ENCODE results near the gene FUNDC2. TPM values are rescaled to one million over a fixed set of nuclear protein-coding genes. Genes with fewer than 3 reads are reported as not detected.
"Not testable (repeated sequence)": the region's sequence is repeated elsewhere in the genome, so short reads cannot be mapped to it uniquely, and the experiment has no call there.

The FUNDC2 gene, protein sequence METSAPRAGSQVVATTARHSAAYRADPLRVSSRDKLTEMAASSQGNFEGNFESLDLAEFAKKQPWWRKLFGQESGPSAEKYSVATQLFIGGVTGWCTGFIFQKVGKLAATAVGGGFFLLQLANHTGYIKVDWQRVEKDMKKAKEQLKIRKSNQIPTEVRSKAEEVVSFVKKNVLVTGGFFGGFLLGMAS
- 22.5 and 32.2 TPM in 2 replicates for total RNA-seq

DNA sequence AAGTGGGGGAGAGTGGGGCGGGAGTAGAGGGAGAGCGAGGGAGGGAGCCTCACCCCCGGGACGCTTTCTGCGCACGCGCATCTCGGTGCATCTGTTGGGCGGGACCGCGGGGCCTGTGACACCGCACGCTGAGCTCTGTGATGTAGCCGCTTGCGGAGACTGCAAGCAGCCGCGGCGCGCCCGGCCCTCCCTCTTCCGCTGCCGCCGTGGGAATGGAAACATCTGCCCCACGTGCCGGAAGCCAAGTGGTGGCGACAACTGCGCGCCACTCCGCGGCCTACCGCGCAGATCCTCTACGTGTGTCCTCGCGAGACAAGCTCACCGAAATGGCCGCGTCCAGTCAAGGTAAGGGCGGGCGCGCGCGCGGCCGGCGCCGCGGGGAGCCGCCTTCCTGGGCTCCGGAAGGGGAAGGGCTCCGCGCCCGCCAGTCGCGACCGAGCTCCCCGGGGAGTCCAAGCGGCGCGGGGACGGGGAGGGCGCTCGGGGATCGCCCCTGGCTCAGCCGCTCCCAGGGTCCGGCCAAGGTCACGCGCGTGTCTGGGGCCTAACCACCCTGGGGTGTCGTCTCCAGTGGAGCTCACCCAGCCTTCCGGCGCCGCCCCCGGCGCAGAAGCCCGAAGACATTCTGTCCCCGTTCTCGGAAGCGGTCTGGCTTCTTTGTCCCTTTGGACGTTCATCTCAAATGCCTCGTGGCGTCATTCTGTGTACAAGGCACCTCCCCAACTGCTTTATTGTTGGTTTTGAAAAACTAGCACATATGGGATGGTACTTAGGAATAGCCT lies at the start of gene FUNDC2:
Gene FUNDC2 (plus strand): TSS at position 118 of the 782 bp plus-strand sequence. CDS start 95 bp downstream, at position 213.
- DNase-seq (ENCODE audit: extremely low read depth, low read depth, low spot score), result peak; percentile 34

DNA sequence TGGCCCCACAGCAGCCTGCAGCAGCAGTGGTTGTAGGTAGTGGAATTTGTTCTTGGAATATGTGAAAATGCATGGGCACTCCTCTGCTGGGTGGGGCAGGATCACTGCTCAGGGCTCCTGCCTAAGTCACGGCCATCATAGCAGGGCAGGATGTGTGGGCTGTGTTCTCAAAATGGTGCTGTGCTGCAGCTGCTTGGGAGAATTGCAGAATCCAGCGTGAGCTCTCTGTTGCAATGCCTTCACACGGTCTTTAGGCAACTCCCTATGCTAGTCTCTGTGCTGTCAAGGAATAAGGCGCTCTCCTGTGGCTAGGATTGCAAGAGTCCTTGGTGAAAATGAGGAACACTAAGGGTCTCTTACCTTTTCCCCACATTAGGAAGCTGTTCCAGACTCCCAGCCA lies 47.0 kb upstream of the FUNDC2 start:
- no peak for DNase-seq (ENCODE audit: extremely low read depth, low read depth, low spot score)

DNA sequence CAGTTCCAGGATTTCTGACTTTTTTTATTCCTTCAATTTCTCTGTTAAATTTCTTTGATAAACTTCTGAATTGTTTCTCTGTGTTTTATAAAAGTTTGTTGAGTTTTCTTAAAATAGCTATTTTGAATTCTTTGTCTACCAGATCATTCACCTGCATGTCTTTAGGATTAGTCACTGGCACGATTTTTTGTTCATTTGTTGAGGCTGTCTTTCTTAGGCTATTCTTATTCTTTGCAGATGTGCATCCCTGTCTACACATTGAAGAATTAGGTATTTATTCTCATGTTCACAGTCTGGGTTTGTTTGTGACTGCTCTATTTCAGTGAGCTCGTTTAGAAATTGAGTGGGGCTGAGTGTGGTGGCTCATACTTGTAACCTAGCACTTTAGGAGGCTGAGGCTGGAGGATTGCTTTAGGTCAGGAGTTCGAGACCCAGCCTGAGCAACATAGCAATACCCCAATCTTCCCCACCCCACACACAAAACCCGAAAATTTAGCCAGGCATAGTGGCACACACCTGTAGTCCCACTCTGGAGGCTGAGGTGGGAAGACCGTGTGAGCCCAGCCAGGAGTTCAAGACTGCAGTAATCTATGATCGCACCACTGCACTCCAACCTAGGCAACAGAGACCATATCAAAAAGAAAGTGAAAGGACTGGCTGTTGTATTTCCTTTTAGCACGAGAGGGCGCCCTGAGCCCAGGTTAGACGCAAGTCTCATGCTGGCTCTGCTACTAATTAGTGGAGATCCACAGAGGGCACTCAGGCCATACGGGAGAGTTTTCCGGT lies 46.1 kb upstream of the FUNDC2 start:
- DNase-seq (ENCODE audit: extremely low read depth, low read depth, low spot score), result peak; percentile 9

DNA sequence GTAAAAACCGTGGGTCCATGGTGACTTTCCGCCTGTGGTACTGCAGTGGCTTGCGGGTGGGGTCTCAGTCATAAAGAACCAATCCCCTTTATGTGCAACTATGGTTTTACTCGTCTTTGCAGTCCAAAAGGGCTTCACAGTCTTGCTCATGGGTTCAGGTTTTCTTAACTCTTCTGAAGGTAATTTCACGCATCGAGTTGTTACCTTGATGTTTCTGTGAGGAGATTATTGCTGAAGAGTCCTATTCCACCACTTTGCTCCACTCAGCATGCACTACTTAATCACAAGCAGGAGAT lies 45.6 kb upstream of the FUNDC2 start:
- no peak for DNase-seq (ENCODE audit: extremely low read depth, low read depth, low spot score)

DNA sequence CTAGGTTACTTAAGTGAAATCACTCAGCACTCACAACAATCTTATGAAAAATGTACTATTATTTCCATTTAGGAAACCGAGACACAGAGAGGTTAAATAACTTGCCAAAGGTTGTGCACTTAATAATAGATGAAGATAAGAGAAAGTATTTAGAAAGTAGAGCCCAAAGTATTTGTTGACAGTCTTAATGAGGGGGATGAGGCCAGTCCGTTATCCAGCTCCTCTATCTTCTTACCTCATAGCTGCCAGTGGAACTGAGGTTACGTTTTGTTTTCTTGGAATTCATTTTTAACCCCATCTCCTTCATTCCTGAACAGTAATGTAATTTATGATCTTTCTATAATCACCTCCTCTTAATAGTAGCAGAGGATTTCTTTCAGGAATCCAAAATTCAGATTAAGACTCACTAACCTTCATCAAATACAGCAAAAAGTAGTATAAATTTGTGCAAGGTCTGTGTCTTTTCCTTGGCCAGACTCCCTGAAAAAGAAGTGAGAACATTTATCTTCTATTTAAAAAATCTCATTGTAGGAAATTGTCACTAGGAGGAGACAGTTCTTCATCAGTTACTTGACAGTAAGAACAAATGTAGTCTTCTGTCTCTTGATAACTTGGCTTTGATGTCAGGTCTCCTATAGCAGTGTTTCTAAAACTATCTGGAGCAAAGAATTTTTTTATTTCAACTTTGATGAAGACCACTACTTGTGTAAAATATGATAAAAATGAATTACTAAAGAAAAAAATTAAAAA lies 39.6 kb upstream of the FUNDC2 start:
- no peak for DNase-seq (ENCODE audit: extremely low read depth, low read depth, low spot score)

DNA sequence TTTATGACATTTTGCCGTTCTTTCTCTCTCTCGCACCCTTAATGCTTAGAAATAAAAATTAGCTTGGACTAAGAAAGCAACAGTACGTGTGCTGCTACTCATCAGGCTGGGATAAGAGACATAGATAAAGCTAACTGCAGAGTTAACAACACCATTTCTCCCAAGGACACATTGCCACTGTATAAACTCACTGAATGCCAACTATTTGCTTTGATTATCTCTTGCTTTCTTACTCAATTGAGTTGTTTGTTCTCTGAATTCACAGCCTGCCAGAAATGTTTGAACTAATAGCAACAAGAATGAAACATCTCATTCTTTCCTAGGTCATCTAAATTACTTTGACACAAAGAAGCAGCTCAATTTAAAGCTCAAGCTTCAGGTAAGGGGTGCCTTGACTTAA lies 38.7 kb upstream of the FUNDC2 start:
- DNase-seq (ENCODE audit: extremely low read depth, low read depth, low spot score), result no peak

DNA sequence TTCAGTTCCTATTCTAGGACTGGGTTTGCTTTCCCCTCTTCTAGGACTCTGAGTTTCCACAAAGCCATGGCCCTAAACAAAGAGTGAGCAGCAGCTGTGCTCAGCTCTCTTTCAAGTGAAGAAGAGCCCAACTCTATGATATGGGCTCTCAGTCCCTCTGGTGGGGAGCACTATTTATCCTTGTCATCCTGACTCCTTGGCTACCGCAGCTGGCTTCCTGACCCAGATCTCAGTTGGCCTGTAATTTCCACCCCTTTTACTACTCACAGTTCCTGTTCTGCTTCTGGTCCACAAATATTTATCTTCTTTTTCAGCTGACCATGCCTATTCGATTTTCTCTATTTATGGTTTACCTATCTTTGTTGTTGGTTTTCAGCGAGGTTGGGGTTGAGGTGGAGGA lies 37.9 kb upstream of the FUNDC2 start:
- no peak for DNase-seq (ENCODE audit: extremely low read depth, low read depth, low spot score)

DNA sequence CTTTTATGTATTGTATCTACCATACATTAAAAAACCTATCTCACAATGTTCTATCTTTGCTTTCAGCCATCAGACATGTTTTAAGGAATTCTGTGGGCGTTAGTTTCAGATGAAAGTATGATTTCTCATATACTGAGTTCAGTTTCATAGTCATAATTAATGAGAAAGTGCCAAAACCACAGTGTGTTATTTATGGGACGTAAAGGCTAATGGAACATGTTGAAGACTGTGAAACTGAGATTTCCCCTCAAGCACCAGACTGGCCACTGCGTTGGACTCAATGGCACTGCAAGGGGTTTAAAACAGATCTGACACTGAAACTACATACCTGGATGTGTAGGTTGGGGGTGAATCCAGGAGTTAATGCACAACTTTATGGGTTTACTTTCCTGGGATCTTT lies 36.1 kb upstream of the FUNDC2 start:
- no peak for DNase-seq (ENCODE audit: extremely low read depth, low read depth, low spot score)

DNA sequence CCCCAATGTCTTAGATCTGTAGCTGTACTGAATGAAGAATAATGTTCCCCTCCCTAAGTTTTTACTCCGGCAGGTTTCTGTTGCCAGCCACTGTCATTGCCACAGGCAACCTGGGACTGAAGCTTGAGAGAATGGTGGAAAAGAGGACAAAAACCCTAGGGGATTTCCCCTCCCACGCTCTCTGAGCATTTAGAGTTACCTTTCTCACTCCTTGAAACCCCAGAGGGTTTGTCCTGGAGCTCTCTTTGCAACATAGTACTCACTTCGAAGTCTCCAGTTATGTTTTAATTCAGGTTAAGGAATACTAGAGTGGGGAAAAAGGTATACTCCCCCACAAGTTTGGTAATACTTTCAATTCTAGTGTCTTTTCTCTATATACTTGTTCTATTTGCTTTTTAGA lies 35.6 kb upstream of the FUNDC2 start:
- DNase-seq (ENCODE audit: extremely low read depth, low read depth, low spot score), result no peak

DNA sequence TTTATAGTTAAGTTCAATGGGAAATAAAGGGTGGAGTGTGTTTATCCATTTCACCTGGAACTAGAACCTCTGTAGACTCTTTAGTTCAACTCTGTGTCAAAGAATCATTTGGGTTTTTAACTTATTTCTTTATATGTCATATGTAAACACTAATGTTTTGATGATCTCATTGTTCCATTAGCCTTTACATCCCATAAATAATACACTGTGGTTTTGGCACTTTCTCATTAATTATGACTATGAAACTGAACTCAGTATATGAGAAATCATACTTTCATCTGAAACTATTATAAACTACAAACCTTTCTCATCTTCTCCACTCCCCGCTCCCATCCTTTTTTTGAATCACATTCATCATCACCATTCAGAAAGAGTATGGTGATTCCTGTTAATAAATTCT lies 35.2 kb upstream of the FUNDC2 start:
- DNase-seq (ENCODE audit: extremely low read depth, low read depth, low spot score), result no peak

DNA sequence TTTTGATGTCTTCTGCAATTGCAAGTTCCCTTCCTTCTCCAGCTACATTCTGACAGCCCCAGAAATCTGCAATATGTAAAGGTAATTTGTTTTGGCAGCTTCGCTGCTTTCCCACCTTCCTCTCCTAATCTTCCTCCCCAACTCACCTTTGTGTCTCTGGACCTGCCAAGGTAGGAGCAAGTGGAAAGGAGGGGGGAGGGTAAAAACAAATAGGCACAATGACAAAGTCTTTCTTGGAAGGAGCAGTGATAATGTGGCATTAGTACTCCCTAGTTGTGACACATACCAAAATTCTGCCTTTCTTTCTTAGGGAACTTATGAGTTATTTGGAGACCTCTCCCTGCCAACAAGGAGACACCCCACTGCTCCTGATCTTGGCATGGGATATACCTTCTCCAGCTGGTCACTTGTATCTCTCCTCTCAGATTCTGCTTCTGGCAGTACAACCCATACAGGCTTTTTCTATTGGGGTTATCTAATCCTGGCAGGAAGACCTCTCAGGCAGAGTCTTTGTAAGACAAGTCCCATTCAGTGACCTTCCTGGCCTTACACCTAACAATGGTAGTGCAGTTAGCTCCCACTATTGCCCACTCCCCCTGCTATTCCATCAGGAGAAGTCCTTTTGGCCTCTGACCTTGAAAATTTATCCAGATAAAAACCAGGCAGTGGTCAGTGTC lies 28.3 kb upstream of the FUNDC2 start:
- no peak for DNase-seq (ENCODE audit: extremely low read depth, low read depth, low spot score)

DNA sequence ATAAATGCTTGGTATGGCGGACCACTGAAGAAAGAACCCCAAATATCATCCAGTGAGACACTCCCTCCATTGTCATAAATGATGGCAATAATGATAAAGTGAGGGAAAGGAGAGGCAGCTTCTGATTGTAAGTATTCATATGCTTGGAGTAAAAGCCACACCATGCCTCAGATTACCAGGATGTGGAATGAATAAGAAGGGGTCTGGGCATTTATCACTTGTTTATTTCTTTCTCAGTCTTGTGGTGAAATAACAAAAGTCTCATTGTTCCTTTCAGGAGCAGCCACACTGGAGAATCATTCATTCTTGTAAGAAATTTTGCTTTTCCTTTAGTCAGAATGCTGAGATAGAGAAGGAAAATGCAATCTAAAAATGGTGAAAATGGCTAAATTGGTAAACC lies 25.8 kb upstream of the FUNDC2 start:
- no peak for DNase-seq (ENCODE audit: extremely low read depth, low read depth, low spot score)

DNA sequence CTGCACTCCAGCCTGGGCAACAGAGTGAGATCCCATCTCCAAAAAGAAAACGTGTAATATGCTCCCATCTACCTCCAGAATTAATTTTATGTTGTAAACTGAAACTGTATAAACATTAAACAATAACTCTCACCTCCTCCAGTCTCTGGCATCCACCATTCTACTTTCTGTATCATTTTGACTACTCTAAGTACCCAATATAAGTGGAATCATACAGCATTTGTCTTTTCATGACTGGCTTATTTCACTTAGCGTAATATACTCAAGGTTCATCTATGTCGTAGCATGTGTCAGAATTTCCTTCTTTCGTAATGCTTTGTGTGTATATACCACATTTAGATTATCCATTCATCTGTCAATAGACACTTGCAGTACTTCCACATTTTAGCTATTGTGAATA lies 24.8 kb upstream of the FUNDC2 start:
- DNase-seq (ENCODE audit: extremely low read depth, low read depth, low spot score), result no peak

DNA sequence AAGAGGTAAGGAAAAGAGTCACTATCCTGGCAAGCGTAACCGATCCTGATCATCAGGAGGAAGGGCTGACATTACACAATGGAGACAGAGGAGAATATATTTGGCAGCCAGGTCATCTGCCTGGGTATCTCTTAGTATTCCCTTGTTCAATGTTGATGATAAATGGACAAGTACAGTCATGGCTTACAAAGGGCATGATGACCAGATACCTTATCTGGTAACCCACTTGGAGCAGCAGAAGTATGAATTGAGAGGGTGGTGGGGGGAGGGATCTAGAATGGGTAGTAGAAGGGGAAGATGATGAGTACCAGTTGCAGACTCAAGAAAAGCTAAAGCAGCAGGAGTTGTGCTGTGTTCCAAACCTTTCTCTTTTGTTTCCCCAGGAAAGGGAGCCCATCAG lies 21.5 kb upstream of the FUNDC2 start:
- no peak for DNase-seq (ENCODE audit: extremely low read depth, low read depth, low spot score)

DNA sequence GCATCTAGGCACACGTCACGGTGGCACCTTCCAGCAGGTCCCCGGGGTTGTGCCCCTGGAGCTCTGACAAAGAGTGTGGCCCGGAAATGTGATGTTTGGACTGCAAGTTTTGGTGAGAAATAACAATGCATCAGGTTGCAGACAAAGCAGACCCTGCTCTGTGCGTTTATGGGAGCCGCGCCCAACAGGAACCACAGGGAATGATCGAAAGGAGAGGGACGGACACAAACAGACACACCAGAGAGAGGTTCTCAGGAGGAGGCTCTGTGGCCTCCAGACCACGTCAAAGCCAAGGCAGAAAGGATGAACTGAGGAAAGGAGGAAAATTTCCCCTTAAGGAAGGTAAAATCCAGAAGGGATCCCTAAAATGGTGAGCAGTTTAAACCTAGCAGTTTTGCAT lies 20.3 kb upstream of the FUNDC2 start:
- not testable (repeated sequence) for DNase-seq (ENCODE audit: extremely low read depth, low read depth, low spot score)

DNA sequence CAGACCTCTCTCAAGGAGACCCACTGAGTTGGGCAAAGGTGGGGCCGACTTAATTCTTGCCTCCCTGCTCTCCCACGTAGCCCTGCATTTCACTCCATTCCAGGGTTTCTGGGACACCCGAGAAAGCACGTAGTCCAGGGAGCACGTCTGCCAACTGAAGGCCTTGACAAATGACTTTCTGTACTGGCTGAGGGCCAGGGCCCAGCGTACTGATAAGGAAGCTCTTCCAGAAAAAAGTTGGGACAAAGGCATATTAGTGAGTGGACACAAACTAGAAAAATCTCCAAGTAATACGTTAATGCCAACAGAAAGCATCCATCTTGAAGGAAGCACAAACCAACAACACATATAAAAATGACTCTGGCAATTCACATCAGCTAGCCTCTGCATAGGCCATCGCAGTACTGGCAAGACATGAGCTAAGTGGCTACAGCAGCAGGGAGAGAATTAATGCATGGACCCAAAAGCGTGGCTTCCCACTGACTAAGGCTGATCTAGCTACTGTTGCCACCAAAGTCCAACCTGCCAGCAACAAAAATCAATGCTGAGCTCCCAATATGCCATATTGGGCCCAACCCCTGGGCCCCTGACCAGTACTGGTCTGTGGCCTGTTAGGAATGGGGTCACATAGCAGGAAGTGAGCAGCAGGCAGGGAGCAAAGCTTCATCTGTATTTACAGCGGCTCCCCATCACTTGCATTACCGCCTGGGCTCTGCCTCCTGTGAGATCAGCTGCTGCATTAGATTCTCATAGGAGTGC lies 19.6 kb upstream of the FUNDC2 start:
- DNase-seq (ENCODE audit: extremely low read depth, low read depth, low spot score), result not testable (repeated sequence)

DNA sequence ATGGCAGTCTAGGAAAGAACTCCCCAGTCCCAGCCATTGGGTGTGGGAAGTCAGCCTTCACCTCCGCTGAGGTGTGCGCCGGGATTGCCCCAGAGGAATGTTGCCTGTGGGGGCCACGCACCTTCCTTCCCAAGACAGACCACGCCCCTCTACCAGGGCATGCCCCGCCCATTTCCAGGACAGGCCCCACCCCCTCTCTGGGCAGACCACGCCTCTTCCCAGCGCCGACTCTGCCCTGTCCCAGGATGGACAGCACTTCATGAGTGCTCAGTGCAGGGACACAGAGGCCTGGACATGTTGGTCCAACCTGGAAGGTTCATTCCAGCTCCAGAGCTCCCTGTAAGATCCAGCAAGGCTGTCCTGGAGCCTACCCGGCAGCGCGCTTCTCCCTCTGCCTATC lies 18.1 kb upstream of the FUNDC2 start:
- not testable (repeated sequence) for DNase-seq (ENCODE audit: extremely low read depth, low read depth, low spot score)

DNA sequence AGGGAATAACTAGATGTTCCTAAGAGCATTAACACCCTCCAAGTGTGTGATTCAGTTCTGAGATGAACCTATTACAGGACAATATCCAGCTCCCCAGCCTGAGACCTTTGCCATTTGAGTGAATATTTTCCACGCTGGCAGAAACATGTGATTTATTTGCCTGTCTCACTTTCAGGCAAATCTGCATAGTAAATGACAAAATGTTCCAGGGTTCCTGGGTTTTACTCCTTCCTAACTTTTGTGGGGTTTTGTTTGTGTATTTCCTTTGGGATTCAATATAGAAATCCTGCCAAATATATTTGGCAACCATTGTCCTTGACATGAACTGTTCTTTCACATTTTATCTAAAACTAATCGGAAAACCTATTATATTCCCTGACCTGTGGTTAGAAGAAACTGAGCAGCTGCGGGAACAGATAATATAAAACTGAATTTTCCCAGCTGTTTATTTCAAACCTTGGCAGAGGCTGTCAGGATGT lies 16.6 kb upstream of the FUNDC2 start:
- peak; percentile 5 for DNase-seq (ENCODE audit: extremely low read depth, low read depth, low spot score)

DNA sequence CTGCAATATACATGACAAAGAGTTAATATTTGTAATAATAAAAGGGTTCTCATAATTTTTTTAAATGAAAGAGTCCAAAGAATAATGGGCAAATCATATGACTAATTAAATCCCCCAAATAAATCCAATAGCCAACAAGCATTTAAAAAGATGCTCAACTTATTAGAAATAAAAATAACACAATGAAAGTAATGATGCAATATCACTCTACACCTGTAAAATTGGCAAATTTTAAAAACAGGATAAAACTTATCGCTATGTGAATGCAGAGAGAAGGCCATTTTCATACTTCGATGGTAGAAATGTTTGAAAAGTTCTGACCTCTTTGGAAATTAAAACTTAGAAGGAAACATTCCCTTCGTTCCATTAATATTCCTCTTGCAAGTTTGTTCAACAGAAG lies 6.1 kb upstream of the FUNDC2 start:
- DNase-seq (ENCODE audit: extremely low read depth, low read depth, low spot score), result no peak

DNA sequence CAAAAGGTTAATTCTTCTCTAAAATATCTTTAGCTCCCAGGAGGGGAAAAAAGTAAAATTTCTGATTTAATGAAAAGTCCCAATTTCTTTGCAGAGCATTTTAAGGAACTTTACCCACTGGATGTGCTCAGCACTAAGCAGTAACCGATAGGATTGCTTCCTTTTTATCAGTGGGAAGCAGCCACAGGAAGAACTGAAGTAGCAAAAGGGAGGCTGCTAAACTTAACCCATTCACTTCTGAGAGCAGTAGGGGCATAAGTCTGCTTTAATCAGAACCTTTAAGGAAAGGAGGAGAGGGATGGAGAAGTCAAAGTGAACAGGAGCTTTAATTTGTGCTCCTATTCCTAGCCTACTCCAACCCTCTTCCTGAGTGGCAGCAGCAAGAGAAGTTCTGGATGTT lies 4.1 kb upstream of the FUNDC2 start, which contains the start of gene F8:
Gene F8 (minus strand): TSS at position 139 of the 400 bp plus-strand sequence. CDS start 171 bp downstream, outside the sequence.
- DNase-seq (ENCODE audit: extremely low read depth, low read depth, low spot score), result no peak

Measured in glomerular endothelial cell (primary cell).